Ovary (tissue), 10 donors: ENCODE data around the gene SMAD3. TPM values are rescaled to one million over a fixed set of nuclear protein-coding genes. Genes with fewer than 3 reads are reported as not detected.

Experiments
- DNase-seq, 5 donors: peaks; one replicate each; pipeline ENCODE4 v3.0.0-alpha.2; 2019 to 2020
- H3K27ac ChIP-seq, 2 donors: fragments of 200-600 bp; one replicate each; pipeline versions ENCODE4 v1.5.1 to v1.8.0; 2019 to 2022
- H3K27me3 ChIP-seq: fragments of 200-600 bp; one replicate; pipeline ENCODE4 v1.8.0; 2022
- H3K36me3 ChIP-seq: fragments of 200-600 bp; sonication (generic); one replicate; pipeline ENCODE4 v1.5.1; 2019
- H3K4me1 ChIP-seq: one replicate; pipeline ENCODE4 v1.8.1; 2013; ENCODE audit warnings: mild to moderate bottlenecking, moderate library complexity; ENCODE audit not compliant: insufficient read depth
- H3K4me3 ChIP-seq: fragments of 200-600 bp; sonication (generic); one replicate; pipeline ENCODE4 v1.5.1; 2017
- H3K9me3 ChIP-seq, 2 donors: fragments of 200-600 bp in 1 of 2; sonication (generic) in 1 of 2; one replicate each; pipeline versions ENCODE4 v1.5.1 to v1.8.1; 2013 to 2019; ENCODE audit warnings: mild to moderate bottlenecking in 1 of 2, moderate library complexity in 1 of 2
- CTCF ChIP-seq, 3 donors: fragments of 450-650 bp in 2 of 3; fragments of 200-600 bp in 1 of 3; IDR thresholded peaks; one replicate each; pipeline versions ENCODE4 v1.5.1 to v1.8.0; 2016 to 2022; ENCODE audit warnings: antibody characterized with exemption in 3 of 3, mild to moderate bottlenecking in 1 of 3
- EP300 ChIP-seq: sonication (generic); formaldehyde crosslinking; IDR thresholded peaks from one replicate; pipeline ENCODE4 v1.6.1; 2017; ENCODE audit warnings: antibody characterized with exemption
- POLR2A ChIP-seq: fragments of 450-650 bp; IDR thresholded peaks from one replicate; pipeline ENCODE4 v1.6.1; 2017; ENCODE audit warnings: antibody characterized with exemption, mild to moderate bottlenecking, moderate library complexity
- WGBS, 3 donors: extraction: QIAGEN DNeasy Blood & Tissue Kit in 1 of 3; methylation state at CpG; one replicate each; pipeline versions ENCODE4 v1.1.5 to v1.1.7; 2013 to 2017; 5-methylcytosine and 5-hydroxymethylcytosine counted together
- intact Hi-C, 4 donors: fragments of 100-400 bp; cut with DNase I; formaldehyde crosslinking; loops; one replicate each; pipeline versions ENCODE4 v1.11.0 to v1.15.1; 2022 to 2023
- long read RNA-seq, 3 donors: library from polyadenylated mRNA in 2 of 3; unstranded in 2 of 3; transcript quantifications; one replicate each; pipeline ENCODE4 v2.0.0 and lab custom pipeline, GENCODE V29; 2021 to 2026
- polyA plus RNA-seq, 2 donors: library from polyadenylated mRNA; stranded (reverse); fragments of 200-250 nt in 1 of 2; fragments of 350-450 nt in 1 of 2; fragmentation: Illumina TruSeq in 1 of 2; extraction: RNeasy Lipid Tissue Mini Kit (QIAGEN cat#74804) in 1 of 2; gene quantifications; one replicate each; pipeline ENCODE4 v1.2.3, GENCODE V29; 2013 to 2014
- total RNA-seq, 7 donors: library from RNA; depleted of rRNA in 2 of 7; stranded (reverse); fragments of >200 nt in 2 of 7; fragmentation: NEBNext Ultra II Directional in 3 of 7; extraction: Animal tissue kit (Norgen Biotek cat#: 25700) in 3 of 7; gene quantifications; one replicate each; pipeline versions ENCODE4 v1.1.0 to v1.2.4, GENCODE V29; 2016 to 2023
- donor health status: DM: no; HTN: no; CAD: no; lungs with moderate emphysema.
- donor health status: DM: no; HTN: no; CAD: no.
- donor health status: Bipolar disorder and iron deficiency.
- donor health status: DM: yes; HTN: yes; CAD: no.
- donor health status: DM: no; HTN: no; CAD: no.
- donor health status: DM: yes; HTN: yes; CAD: no.

The SMAD3 gene
- total RNA-seq (10 to 100 TPM; 21.6 to 78.6 (median 46.0) TPM), polyA plus RNA-seq (10 to 100 TPM; 18.7 to 78.6 TPM)
- long read RNA-seq, donor 1, full-length matches to known transcripts, result 2 of 27 reads
- long read RNA-seq, donor 1, partial matches to known transcripts, result 3 of 27 reads
- long read RNA-seq, donor 1, other reads (novel, unspliced or antisense), result 22 of 27 reads
- long read RNA-seq, donor 2, full-length matches to known transcripts, result 4 of 14 reads
- long read RNA-seq, donor 2, partial matches to known transcripts, result 10 of 14 reads
- long read RNA-seq, donor 2, other reads (novel, unspliced or antisense), result 0 of 14 reads
- long read RNA-seq, donor 3, full-length matches to known transcripts, result 16 of 39 reads
- long read RNA-seq, donor 3, partial matches to known transcripts, result 20 of 39 reads
- long read RNA-seq, donor 3, other reads (novel, unspliced or antisense), result 3 of 39 reads

GRCh38 chr15:67065531-67066005, at the start of gene SMAD3:
Gene SMAD3 (plus strand): TSS chr15:67065602. CDS start chr15:67066155, 553 bp downstream.
- H3K9me3 ChIP-seq, result no peaks in the 10 kb centered on the region
- peak; percentile 88 to 91 (median 90) for DNase-seq
- intact Hi-C loops, result loop anchor here in 3 of 4 donors (5.0 to 10.0 kb wide), 6 partner anchors 43 to 189 kb away; partner anchors contain the start of genes AAGAB (in 1 of the 3) and IQCH (in 1 of the 3)
- H3K27me3 ChIP-seq, result no peaks in the 10 kb centered on the region
- peak within 1 kb of the TSS; percentile 90 to 93 for H3K27ac ChIP-seq
- TF ChIP-seq POLR2A (peak; percentile 54), EP300 (no peak)
- H3K4me3 ChIP-seq, result peak within 1 kb of the TSS; percentile 76
- peaks cover 22% of the 10 kb centered on the region for H3K4me1 ChIP-seq
- 1% methylated on average over 35 to 63 of the region's 63 CpGs for WGBS, 3 donors
- no peaks in the 10 kb centered on the region for H3K36me3 ChIP-seq

GRCh38 chr15:67017311-67017710, 48.1 kb upstream of the SMAD3 start:
- intact Hi-C loops, result no loop called here
- Histone ChIP-seq H3K36me3 (no peaks in the 10 kb centered on the region), H3K27me3 (no peaks in the 10 kb centered on the region), H3K4me1 (no peaks in the 10 kb centered on the region), H3K27ac (no peak overlapping the region), H3K9me3 (no peaks in the 10 kb centered on the region), H3K4me3 (no peak overlapping the region)
- WGBS, 3 donors, result 66 to 95% (median 85%) methylated on average over 4 of the region's 4 CpGs
- TF ChIP-seq EP300, result no peak
- no peak for TF ChIP-seq POLR2A
- no peak for TF ChIP-seq CTCF (IDR thresholded peaks at IDR 0.05)
- no peak for DNase-seq

- Histone ChIP-seq H3K36me3 (no peaks in the 10 kb centered on the region), H3K27ac (no peak overlapping the region), H3K4me1 (no peaks in the 10 kb centered on the region), H3K9me3 (no peaks in the 10 kb centered on the region), H3K27me3 (no peaks in the 10 kb centered on the region), H3K4me3 (no peak overlapping the region)
- TF ChIP-seq EP300 (no peak), POLR2A (no peak), CTCF (IDR thresholded peaks at IDR 0.05) (no peak)
- intact Hi-C loops, result no loop called here
- WGBS, 3 donors, result 73 to 90% (median 79%) methylated on average over 1 of the region's 1 CpG
- DNase-seq, result no peak
Measured at GRCh38 chr15:67018026-67018425, 47.4 kb upstream of the SMAD3 start.

- peaks cover under 1% of the 10 kb centered on the region for H3K4me1 ChIP-seq
- DNase-seq, result no peak
- H3K27me3 ChIP-seq, result no peaks in the 10 kb centered on the region
- H3K27ac ChIP-seq, result no peak overlapping the region
- 65 to 83% (median 73%) methylated on average over 10 of the region's 10 CpGs for WGBS, 3 donors
- no peaks in the 10 kb centered on the region for H3K36me3 ChIP-seq
- H3K4me3 ChIP-seq, result no peak overlapping the region
- intact Hi-C loops, result no loop called here
- H3K9me3 ChIP-seq, result no peaks in the 10 kb centered on the region
- TF ChIP-seq EP300 (no peak), CTCF (IDR thresholded peaks at IDR 0.05) (no peak), POLR2A (no peak)
Measured at GRCh38 chr15:67018441-67018840, 47.0 kb upstream of the SMAD3 start.

- intact Hi-C loops, result no loop called here
- Histone ChIP-seq H3K36me3 (no peaks in the 10 kb centered on the region), H3K4me3 (no peak overlapping the region), H3K9me3 (no peaks in the 10 kb centered on the region), H3K27me3 (no peaks in the 10 kb centered on the region), H3K4me1 (peaks cover 6% of the 10 kb centered on the region), H3K27ac (no peak overlapping the region)
- DNase-seq, result no peak
- TF ChIP-seq EP300, result no peak
- TF ChIP-seq CTCF (IDR thresholded peaks at IDR 0.05), result no peak
- no peak for TF ChIP-seq POLR2A
- WGBS, 3 donors, result 82 to 93% (median 92%) methylated on average over 5 of the region's 5 CpGs
Measured at GRCh38 chr15:67019069-67019468, 46.3 kb upstream of the SMAD3 start.
